ENCODE data around the gene ACKR4. TPM values are rescaled to one million over a fixed set of nuclear protein-coding genes. Genes with fewer than 3 reads are reported as not detected.

ACKR4 gene
- total and polyA plus RNA-seq, 2 of the 8 experiments (the other 6 are each of a cell fraction or from before 2014, with no cell fraction given) = not detected

- Histone ChIP-seq H2AFZ (ENCODE audit: low read length) (no peak overlapping the region), H2BK20ac (ENCODE audit: low read length) (no peak overlapping the region), H3K4me3 (ENCODE audit: extremely low read depth in 1 of 4, insufficient read depth in 2 of 4, low read depth in 3 of 4, low read length in 4 of 4) (no peak overlapping the region), H3K36me3 (ENCODE audit: control insufficient read depth in 2 of 4, insufficient read depth in 4 of 4, low read length in 3 of 4) (peaks cover 0 to 11% (median 0%) of the 10 kb centered on the region in 4 experiments; a peak in 2 of 8 replicates), H3K79me2 (ENCODE audit: control insufficient read depth in 1 of 2, insufficient read depth in 2 of 2, low read length in 2 of 2) (no peaks in the 10 kb centered on the region), H2BK120ac (replicated peaks; ENCODE audit: low read depth, low read length) (no peak overlapping the region), H2BK15ac (ENCODE audit: low read length) (no peak overlapping the region), H3K4me1 (replicated peaks in 1 of 4; ENCODE audit: control insufficient read depth in 3 of 4, insufficient read depth in 4 of 4, low read length in 3 of 4) (no peaks in the 10 kb centered on the region), H2AK5ac (ENCODE audit: low read depth, low read length) (no peak overlapping the region), H4K91ac (replicated peaks; ENCODE audit: insufficient read length, low read length) (no peak overlapping the region), H2BK12ac (ENCODE audit: low read depth, low read length) (no peak overlapping the region), H3K27me3 (replicated peaks in 1 of 4; ENCODE audit: control insufficient read depth in 3 of 4, extremely low read depth in 1 of 4, insufficient read depth in 3 of 4, low read length in 3 of 4) (no peaks in the 10 kb centered on the region), H3K4ac (replicated peaks; ENCODE audit: insufficient read length, low read depth, low read length) (no peak overlapping the region), H2BK5ac (ENCODE audit: low read depth, low read length) (no peak overlapping the region), H3K27ac (ENCODE audit: low read depth, low read length) (no peak overlapping the region), H3K18ac (ENCODE audit: extremely low read depth, low read length) (no peak overlapping the region), H4K5ac (ENCODE audit: insufficient read length, low read depth, low read length) (no peak overlapping the region), H3K56ac (replicated peaks; ENCODE audit: insufficient read length, low read depth, low read length) (no peak overlapping the region), H3K23me2 (ENCODE audit: low read depth, low read length) (no peaks in the 10 kb centered on the region), H3K14ac (ENCODE audit: insufficient read length) (no peak overlapping the region), H3K4me2 (ENCODE audit: insufficient read depth in 1 of 2, low read depth in 2 of 2, low read length in 2 of 2) (no peak overlapping the region), H3K9me3 (ENCODE audit: insufficient read depth in 2 of 2, low read depth in 1 of 2, low read length in 1 of 2) (no peaks in the 10 kb centered on the region; a peak in 1 of 4 replicates), H3K23ac (ENCODE audit: insufficient read length) (no peak overlapping the region), H4K20me1 (replicated peaks in 1 of 2; ENCODE audit: control insufficient read depth in 1 of 2, insufficient read depth in 2 of 2, low read length in 2 of 2) (no peaks in the 10 kb centered on the region), H4K8ac (ENCODE audit: extremely low read depth, insufficient read depth, low read length) (no peak overlapping the region), H3K9ac (replicated peaks in 1 of 4; ENCODE audit: extremely low read depth in 1 of 4, low read depth in 3 of 4, low read length in 3 of 4) (no peak overlapping the region; a peak in 1 of 7 replicates), H3K79me1 (ENCODE audit: low read depth, low read length) (no peaks in the 10 kb centered on the region)
- ChIA-PET POLR2A (ENCODE audit: partially characterized antibody) (no interaction called here), CTCF (ENCODE audit: partially characterized antibody) (interaction anchor here (0.9 kb wide), 1 partner anchor 37 kb away, joined by 3 read pairs; no protein-coding TSS in a partner anchor)
- FAIRE-seq (no peak), DNase-seq (ENCODE audit: low read depth in 1 of 2, low spot score in 2 of 2) (no peak)
- 96% methylated on average over 5 of the region's 5 CpGs; no CpG with 5 or more reads in 1 of the 2 experiments for WGBS, 2 experiments (ENCODE audit: extremely low coverage in 1 of 2, insufficient coverage in 1 of 2, insufficient read length in 1 of 2, insufficient replicate concordance in 2 of 2, low coverage in 1 of 2, low lambda C conversion rate in 2 of 2, missing lambda C conversion rate in 1 of 2)
- TF ChIP-seq KDM4A (IDR thresholded peaks at IDR 0.05; ENCODE audit: low read depth, low read length, severe bottlenecking) (no peak), RFX5 (IDR thresholded peaks at IDR 0.05; ENCODE audit: borderline replicate concordance, low read depth, low read length) (no peak), RBBP5 (IDR thresholded peaks at IDR 0.05; ENCODE audit: borderline replicate concordance, low read depth, low read length) (no peak), CEBPB (IDR thresholded peaks at IDR 0.05; ENCODE audit: low read depth, low read length) (no peak), RNF2 (IDR thresholded peaks at IDR 0.05; ENCODE audit: borderline replicate concordance, low read depth, low read length, missing control alignments, poor library complexity, severe bottlenecking) (no peak), CBX5 (IDR thresholded peaks at IDR 0.05; ENCODE audit: low read depth, low read length) (no peak), CREB1 (IDR thresholded peaks at IDR 0.05) (no peak), YY1 (IDR thresholded peaks at IDR 0.05; ENCODE audit: low read depth, low read length) (no peak), TCF12 (IDR thresholded peaks at IDR 0.05; ENCODE audit: low read depth, low read length) (no peak), HDAC2 (IDR thresholded peaks at IDR 0.05; ENCODE audit: borderline replicate concordance in 1 of 2, low read depth in 2 of 2, low read length in 2 of 2) (no peak), SP4 (IDR thresholded peaks at IDR 0.05; ENCODE audit: low read length) (no peak), CHD1 (IDR thresholded peaks at IDR 0.05; ENCODE audit: low read depth, low read length) (no peak)
- TF ChIP-seq, protein P1, sequence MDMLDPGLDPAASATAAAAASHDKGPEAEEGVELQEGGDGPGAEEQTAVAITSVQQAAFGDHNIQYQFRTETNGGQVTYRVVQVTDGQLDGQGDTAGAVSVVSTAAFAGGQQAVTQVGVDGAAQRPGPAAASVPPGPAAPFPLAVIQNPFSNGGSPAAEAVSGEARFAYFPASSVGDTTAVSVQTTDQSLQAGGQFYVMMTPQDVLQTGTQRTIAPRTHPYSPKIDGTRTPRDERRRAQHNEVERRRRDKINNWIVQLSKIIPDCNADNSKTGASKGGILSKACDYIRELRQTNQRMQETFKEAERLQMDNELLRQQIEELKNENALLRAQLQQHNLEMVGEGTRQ (IDR thresholded peaks at IDR 0.05; ENCODE audit: low read length) = no peak
These were observed 23.3 kb upstream of the ACKR4 start for GRCh38 chr3:132573797-132574211.
